Fibroblast of skin of left biceps (primary cell): Measurements from ENCODE around the gene CTNNB1.

Experiments used
- DNase-seq, 2 experiments: peaks; one replicate each; pipeline ENCODE4 v3.0.0-alpha.2; 2013; ENCODE audit warnings: low read depth in 2 of 2

Gene CTNNB1

DNA sequence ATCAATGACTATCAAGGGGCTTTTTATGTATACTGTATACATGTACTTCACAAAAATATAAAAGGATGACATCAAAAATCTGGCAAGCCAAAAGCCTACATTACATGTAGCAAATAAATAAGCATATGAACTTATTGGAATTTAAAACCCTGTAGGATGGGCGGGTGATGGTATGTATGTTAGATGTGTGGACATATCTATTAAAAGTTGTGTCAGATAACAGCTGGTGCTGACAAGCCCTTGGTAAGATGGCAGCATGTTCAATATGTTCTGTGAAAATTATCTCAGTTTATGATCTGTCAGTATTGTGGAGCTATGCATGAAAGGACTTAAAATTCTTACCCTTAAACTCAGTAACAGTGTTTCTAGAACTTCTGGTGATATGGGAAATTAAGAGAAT is 20.1 kb downstream of the CTNNB1 start:
- DNase-seq, result no peak

DNA sequence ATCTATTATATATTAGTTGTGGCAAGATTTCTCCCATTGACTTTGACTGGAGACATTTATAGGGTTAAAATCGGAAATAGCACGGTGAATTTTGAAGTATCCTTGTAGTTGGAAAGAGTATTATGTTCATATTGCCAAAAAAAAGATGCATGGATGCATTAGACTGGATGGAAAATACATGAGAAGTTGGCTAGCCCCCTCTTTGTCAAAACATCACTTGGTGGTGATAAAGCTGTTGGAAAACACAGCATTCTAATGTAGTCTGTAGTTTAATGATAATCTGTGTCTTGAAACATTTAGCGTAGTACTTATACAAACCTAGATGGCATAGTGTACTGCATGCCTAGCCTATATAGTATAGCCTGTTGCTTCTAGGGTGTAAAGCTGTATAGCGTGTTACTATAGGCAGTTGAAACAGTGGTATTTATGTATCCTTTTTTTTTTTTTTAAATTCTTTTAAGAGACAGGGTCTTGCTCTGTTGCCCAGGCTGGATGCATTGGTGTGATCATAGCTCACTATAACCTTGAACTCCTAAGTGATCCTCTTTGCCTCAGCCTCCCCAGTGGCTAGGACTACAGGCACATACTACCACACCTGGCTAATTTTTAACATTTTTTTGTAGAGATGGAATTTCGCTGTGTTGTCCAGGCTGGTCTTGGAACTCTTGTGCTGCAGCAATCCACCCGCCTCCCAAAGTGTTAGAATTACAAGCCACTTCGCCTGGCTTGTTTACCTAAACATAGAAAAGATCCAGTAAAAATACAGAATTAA is 21.8 kb downstream of the CTNNB1 start:
- DNase-seq, result no peak

DNA sequence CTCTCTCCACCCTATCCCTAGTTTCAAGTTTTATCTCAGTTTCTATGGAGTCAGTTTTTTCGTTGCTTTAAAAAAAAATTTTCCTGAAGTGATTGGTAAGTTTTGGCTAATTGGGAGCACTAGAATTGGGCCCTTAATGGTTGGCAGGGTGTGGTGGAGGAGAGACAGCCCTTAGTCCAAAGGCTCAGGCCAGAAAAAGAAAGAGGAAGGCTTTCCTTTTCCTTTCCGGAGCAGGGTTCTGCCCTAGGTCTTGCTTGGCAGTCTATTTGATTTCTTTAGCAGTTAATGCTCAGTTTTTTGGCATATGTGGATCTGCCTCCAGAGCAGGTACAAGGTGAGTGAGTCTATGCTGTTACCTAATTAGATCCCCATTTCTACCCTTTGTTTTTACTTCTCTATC is 22.7 kb downstream of the CTNNB1 start:
- no peak for DNase-seq

DNA sequence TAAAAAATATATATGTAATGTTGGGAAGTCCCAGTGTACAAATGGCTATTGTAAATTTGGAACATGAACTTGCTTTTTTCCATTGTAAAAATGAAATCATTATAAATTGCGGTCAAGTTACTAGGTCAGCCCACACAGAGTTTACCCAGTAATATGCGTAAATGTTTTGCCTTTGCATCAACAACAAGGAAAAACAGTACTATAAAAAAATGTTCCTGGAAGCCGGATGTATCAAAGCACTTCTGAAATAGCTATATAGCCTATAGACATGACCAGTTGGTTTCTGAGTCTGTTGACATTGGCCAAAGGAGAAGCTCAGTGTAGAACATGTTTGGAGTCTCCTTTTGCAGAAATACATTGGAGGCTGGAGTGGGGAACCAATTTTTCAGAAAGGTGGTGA is 23.2 kb downstream of the CTNNB1 start:
- no peak for DNase-seq

DNA sequence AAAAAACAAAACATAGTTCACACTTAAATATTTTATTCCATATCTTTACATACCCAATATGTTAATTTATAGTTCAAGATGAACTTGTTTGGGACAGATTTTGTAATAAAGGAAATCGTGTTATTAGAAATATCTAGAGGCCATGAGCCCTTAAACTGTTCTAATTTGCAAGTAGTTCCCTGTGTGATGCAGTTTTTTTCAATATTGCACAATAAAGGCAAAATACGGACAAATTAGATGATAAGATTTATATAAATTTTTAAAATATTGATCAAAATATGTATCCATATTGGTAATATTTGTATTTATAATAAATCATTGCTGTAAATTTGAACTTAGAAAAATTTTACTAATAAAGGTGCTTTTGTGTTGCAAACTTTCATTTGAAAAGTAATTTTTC is 23.8 kb downstream of the CTNNB1 start:
- DNase-seq, result no peak

DNA sequence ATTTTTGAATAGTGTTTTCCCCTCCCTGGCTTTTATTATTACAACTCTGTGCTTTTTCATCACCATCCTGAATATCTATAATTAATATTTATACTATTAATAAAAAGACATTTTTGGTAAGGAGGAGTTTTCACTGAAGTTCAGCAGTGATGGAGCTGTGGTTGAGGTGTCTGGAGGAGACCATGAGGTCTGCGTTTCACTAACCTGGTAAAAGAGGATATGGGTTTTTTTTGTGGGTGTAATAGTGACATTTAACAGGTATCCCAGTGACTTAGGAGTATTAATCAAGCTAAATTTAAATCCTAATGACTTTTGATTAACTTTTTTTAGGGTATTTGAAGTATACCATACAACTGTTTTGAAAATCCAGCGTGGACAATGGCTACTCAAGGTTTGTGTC is 24.4 kb downstream of the CTNNB1 start:
- no peak for DNase-seq

DNA sequence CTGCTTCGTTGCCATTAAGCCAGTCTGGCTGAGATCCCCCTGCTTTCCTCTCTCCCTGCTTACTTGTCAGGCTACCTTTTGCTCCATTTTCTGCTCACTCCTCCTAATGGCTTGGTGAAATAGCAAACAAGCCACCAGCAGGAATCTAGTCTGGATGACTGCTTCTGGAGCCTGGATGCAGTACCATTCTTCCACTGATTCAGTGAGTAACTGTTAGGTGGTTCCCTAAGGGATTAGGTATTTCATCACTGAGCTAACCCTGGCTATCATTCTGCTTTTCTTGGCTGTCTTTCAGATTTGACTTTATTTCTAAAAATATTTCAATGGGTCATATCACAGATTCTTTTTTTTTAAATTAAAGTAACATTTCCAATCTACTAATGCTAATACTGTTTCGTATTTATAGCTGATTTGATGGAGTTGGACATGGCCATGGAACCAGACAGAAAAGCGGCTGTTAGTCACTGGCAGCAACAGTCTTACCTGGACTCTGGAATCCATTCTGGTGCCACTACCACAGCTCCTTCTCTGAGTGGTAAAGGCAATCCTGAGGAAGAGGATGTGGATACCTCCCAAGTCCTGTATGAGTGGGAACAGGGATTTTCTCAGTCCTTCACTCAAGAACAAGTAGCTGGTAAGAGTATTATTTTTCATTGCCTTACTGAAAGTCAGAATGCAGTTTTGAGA is 25.0 kb downstream of the CTNNB1 start:
- DNase-seq, result peak; percentile 76 to 80

DNA sequence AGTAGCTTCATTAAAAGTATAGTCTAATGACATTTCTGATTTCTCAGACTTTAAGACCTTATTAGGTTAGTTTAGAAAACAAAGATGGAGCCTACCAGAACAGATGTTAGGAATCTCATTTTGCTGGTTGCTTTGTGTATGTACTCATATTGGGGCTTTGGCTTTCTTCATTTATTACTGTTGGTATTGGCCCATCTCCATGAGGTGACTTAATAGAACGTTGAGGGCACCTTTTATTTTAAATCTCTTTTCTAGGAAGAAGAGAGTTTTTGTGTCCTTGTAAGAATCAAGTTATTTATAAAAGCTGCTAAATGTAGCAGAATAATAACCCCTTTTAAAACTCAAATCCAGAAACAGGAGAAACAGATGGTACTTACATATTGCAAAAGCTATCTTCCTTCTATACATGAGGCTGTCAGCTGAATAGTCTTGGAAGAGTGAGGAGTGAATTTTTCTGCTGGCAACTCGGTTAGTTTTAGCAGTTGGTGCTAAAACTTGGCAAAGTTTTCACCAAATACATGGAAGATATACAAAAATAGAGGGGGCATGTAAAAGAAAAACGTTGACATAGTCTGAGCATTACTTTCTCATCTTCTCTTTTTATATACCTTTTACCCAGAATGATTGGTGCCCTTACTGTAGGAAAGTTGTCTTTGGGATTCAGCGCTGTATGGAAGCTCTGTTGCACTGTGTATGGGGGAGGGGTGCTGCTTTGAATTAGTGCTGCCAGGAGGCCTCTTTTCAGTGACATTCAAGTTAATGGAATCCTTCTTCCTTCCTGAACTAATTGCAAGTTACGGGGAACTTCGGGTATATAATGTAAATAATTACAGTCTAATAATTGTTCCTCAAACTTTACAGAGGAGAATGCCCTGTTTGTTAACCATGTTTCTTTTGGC is 35.8 kb downstream of the CTNNB1 start:
- no peak for DNase-seq

DNA sequence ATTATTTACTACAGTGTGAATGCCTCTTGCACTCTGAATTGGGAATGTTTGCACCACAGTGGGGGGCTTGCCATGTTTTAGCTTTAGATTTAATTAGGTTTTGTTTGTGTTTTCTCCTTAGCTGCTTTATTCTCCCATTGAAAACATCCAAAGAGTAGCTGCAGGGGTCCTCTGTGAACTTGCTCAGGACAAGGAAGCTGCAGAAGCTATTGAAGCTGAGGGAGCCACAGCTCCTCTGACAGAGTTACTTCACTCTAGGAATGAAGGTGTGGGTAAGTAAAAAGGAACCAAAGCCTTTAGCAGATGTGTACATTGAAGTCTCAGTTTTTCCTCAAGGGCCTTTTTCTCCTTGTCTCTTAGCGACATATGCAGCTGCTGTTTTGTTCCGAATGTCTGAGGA is 36.9 kb downstream of the CTNNB1 start:
- no peak for DNase-seq

DNA sequence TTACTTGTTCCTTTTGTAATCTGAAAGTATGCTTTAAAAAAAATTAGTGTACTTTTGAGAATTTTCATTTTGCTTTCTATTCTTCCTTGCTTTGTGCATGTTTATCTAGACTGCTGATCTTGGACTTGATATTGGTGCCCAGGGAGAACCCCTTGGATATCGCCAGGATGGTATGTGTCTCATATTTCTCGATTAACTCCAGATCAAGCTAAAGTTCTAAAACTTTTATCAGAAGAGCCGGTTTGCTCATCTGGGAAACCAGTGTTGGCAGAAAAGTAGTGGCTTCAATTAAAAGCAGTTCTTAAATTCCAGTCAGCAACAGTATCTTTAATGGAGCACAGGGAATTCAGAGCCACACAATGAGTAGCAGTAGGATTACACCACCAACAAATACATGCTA is 38.6 kb downstream of the CTNNB1 start:
- DNase-seq, result no peak

DNA sequence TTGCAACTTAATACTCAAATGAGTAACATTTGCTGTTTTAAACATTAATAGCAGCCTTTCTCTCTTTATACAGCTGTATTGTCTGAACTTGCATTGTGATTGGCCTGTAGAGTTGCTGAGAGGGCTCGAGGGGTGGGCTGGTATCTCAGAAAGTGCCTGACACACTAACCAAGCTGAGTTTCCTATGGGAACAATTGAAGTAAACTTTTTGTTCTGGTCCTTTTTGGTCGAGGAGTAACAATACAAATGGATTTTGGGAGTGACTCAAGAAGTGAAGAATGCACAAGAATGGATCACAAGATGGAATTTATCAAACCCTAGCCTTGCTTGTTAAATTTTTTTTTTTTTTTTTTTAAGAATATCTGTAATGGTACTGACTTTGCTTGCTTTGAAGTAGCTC is 40.3 kb downstream of the CTNNB1 start:
- peak in 1 of 2 experiments; percentile 5 for DNase-seq

DNA sequence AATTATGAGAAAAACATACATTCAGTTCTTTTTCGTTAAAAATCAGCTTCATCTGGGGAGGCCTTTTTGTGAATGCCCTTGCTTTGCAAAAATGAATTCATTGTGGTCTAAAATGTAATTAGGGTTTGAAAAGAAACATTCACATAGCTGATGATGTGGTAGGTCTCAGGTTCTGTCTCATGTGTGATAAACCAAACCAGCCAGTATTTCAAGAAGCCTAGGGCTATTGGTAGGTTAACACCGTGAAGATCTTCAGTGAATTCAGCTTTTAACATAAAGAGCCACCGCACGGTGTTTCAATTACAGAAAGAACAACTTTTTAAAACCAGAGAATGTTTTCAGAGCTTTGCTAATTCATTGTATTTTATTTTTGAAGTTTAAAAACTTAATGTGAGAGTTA is 41.9 kb downstream of the CTNNB1 start:
- no peak for DNase-seq

DNA sequence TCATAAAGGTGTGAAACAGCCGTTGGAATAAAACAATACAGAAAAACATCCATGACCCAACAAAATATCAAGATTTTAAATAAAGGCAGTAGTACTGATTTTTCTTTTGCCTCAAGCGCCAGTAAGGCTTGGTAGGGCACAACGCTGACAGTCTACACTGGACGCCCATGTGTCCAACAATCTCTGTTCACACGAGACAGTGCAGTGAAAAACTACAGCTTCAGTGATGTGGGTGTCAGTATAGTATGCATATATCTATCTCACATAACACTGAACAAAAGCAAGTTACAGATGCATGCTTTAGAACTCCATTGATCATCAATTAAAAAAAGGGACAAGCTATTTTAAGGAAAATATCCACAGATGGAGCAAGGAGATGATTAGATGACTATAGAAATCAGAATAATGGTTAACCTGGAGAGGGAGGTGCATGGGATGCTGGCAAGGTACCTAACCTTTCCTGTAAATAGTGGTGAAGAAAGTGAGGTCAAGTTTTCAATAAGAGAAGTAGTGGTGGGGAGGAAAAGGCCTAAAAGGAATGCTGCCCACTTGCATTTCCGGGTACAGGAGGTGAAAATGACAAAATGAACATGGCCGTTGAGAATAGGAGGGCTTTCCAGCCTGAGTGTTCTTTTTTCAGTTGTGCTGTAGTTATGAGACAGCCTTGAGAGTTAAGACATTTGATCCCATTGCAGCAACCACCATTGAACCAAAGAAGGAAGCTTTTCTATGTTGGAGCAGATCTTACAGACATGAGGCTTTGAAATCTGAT is 42.7 kb downstream of the CTNNB1 start:
- no peak for DNase-seq

DNA sequence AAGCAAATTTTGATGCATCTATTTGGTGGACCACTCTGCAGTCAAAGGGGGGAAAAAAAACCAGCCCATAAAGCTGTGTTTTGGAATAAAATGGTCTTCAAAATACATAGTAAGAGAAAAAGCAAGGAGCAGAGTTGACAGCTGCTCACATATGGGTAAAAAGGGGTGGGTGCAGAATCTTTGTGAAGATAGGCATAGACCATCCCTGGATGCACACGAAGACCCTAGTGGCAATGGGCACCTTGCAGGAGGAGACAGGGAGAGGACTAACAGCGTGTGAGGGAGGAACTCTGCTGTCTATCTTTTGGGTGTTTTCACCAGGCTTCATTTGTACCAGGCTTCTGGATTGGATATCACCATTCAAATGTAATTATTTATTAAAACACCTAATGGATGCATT is 43.9 kb downstream of the CTNNB1 start:
- DNase-seq, result no peak

DNA sequence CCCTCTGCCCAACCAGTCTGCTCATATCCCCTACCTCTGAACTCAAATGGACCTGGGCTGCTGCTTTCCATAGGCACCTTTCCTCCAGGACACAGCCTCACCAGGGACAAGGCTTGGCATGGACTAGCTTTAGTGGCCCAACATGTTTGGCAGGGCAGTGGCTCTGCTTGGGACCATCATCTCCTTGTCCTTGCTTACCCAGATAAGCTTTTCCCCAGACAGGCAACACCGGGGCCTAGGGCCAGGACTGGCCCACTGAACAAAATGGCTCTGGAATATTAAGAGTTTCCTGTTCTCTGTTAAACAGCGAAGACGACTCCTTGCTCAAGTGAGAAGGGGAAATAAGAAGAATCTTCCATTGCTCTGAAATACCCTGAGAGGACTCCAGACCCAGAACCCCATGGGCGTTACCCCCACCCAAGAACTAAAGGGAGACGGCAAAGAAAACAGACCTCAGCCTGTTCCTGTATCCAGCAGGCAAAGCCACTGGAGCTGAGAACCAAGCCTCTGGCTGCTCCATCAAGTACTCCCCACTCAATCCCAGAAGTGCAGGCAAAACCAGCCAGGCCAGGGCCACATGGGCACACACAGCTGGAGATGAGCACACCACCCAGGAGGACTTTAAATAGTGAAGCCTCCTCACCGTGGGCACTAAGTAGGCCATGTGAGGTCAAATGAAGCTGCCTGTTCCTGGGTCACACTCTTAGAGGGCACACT is 45.5 kb downstream of the CTNNB1 start:
- DNase-seq, result no peak

DNA sequence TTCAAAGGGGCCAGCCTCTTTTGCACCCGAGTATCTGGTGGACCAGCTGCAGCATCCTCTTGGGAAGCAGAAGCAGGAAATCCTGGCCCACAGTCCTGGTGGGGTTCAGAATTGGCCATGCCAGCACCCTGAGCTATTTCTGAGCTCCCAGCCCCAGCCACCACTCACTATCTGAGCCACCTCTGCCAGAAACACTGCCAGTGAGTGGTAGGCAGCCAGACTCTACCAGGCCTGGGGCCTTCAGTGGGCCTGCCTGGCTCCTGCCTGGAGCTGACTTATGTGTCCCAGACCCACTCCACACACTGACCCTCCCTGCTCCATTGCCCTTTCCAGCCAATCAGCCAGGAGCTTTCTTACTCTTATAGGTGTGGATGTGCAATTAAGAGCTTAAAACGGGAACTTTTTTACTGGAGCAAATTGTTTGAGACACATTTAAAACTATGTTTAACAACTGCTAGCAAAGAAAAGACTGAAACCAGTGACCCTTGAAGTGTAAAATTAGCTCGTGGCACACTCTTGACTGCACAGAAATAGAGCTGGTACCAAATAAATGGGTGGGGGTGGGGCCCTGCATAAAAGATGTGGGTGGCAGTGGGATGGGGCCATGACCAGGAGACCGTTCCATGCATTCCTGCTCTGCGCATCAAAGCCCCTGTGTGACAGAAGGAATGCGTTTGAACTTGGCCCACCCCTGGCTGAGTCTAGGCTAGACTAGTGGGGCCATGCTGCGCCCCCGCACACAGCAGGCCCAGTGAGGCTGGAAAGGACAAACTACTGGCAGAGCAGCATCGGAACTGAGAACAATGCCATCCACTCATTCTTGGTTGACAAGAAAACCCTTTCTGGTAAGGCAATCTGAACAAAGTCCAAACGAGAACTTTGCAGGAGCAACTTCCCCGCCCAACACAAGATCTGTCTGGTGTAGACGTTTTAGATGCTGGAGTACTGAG is 48.0 kb downstream of the CTNNB1 start:
- DNase-seq, result no peak

DNA sequence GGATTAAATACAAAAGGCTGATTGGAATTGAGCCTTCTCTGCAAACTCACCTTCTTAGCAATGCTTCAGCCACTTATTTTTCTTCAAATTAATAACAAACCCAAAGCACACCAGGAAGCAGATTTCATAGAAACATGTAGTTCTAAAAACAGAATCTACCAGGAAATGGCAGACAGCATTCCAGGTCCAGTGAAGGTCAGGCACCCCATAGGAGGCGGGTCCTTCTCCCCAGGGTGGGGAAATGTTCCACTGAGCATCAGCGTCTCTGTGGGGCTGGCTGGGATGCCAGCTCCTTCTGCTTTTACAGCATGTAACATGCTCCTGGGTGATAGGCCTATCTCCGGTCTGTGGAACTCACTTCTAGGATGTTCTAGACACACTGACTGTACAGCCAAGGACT is 49.2 kb downstream of the CTNNB1 start:
- no peak for DNase-seq

DNA sequence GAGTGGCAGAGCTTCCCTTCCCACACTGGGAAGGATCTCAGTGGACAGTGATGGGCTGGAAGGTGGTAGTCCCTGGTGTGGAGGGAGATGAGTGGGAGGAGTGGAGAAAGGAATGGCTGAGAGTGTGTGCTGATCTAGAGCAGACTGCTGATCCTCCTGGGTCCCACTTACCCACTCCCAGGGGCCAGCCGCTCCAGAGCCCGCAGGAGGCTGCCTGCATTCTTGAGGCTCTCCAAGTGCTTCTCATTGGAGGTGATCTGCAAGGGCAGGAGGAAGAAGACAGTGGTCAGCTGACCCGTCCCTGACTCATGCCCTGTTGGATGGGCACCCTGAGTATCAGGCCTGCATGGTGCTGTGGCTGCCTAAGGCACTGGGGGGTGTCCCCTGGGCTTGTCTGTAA is 50.0 kb downstream of the CTNNB1 start:
- DNase-seq, result no peak

DNA sequence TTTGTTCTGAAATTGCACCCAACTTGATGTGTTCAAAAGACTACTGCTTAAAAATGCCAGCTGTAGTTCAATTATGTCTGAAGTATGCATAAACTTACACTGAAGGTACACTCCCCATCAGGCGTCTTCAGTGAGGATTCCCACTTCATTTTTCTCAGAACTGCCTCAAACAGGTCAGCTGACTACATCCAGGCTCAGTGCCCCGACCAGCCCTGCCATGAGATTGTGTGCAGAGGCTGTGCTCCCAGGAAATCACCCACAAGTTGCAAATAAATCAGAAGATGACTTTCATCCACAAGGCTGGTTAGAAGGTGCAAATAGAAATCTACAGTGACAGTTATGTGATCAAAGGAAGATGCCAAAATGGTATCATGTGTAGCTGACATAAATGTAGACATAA is 51.5 kb downstream of the CTNNB1 start:
- DNase-seq, result no peak

DNA sequence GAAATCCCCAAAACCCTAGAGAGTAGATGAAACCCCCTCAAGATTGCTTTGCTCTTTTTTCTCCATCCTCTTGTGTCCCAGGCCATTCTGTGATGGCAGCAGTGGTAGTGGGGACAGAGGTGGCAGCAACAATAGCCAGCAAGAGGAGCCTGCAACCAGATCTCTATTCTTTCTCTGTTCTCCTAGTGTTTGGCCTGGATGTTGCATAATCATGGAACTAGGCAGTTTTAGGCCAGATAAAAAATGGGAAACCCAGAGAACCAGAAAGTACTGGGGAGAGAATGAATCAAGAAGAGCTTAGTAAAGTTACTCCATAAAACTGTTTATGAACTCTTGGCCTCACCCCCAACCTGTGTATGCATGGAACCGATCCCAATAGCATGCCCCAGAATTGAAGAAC is 52.3 kb downstream of the CTNNB1 start:
- DNase-seq, result no peak
